ENCODE results near the gene RARG. TPM values are rescaled to one million over a fixed set of nuclear protein-coding genes. Genes with fewer than 3 reads are reported as not detected.
A peak's percentile ranks its signal among the peaks of the same experiment; 100 is the strongest.
"Not testable (repeated sequence)": the region's sequence is repeated elsewhere in the genome, so short reads cannot be mapped to it uniquely, and the experiment has no call there.

Gene RARG
- total RNA-seq, 1 donor from 2014 or later: 74.5 TPM

GRCh38 chr12:53180931-53181645 is 50.9 kb downstream of the RARG start:
- peaks cover 43% of the 10 kb centered on the region for H3K4me1 Mint-ChIP-seq (ENCODE audit: unreplicated experiment)
- H3K4me3 Mint-ChIP-seq: peak overlapping the region; percentile 94
- no peak for TF ChIP-seq CTCF (conservative IDR thresholded peaks at IDR 0.05)
- peak; percentile 89 for DNase-seq (ENCODE audit: extremely low spot score, unreplicated experiment)
- H3K9me3 Mint-ChIP-seq: no peaks in the 10 kb centered on the region
- no peaks in the 10 kb centered on the region for H3K27me3 Mint-ChIP-seq
- H3K27ac Mint-ChIP-seq: peak overlapping the region; percentile 84
- H3K36me3 Mint-ChIP-seq: peaks cover 36% of the 10 kb centered on the region

- H3K36me3 Mint-ChIP-seq: peaks cover 32% of the 10 kb centered on the region
- peaks cover 49% of the 10 kb centered on the region for H3K4me1 Mint-ChIP-seq (ENCODE audit: unreplicated experiment)
- DNase-seq (ENCODE audit: extremely low spot score, unreplicated experiment): peak; percentile 98
- no peaks in the 10 kb centered on the region for H3K9me3 Mint-ChIP-seq
- H3K4me3 Mint-ChIP-seq: peak within 1 kb of the TSS; percentile 94
- no peaks in the 10 kb centered on the region for H3K27me3 Mint-ChIP-seq
- peak within 1 kb of the TSS; percentile 98 for H3K27ac Mint-ChIP-seq
- no peak for TF ChIP-seq CTCF (conservative IDR thresholded peaks at IDR 0.05)
These were observed 51.6 kb downstream of the RARG start, which contains the start of the genes CSAD and ZNF740 for GRCh38 chr12:53180220-53180930. TSS of gene CSAD (minus strand) at chr12:53180925. CDS start at chr12:53173470, 7,455 bp downstream. TSS of gene ZNF740 (plus strand) at chr12:53180722. CDS start at chr12:53181984, 1,262 bp downstream.

- Mint-ChIP-seq H3K27me3 (no peaks in the 10 kb centered on the region), H3K4me3 (peak overlapping the region; percentile 94), H3K9me3 (no peaks in the 10 kb centered on the region), H3K27ac (peak overlapping the region; percentile 98), H3K36me3 (peaks cover 29% of the 10 kb centered on the region), H3K4me1 (ENCODE audit: unreplicated experiment) (peaks cover 51% of the 10 kb centered on the region)
- DNase-seq (ENCODE audit: extremely low spot score, unreplicated experiment): no peak
- no peak for TF ChIP-seq CTCF (conservative IDR thresholded peaks at IDR 0.05)
These were observed 52.3 kb downstream of the RARG start for GRCh38 chr12:53179687-53180219.

- not testable (repeated sequence) for H3K27me3 Mint-ChIP-seq
- H3K27ac Mint-ChIP-seq: peak overlapping the region; percentile 98
- H3K4me1 Mint-ChIP-seq (ENCODE audit: unreplicated experiment): peaks cover 50% of the 10 kb centered on the region
These were observed 53.2 kb downstream of the RARG start for GRCh38 chr12:53178803-53179202.

GRCh38 chr12:53177447-53177846 is 54.6 kb downstream of the RARG start:
- H3K4me1 Mint-ChIP-seq (ENCODE audit: unreplicated experiment): peaks cover 38% of the 10 kb centered on the region
- not testable (repeated sequence) for H3K9me3 Mint-ChIP-seq; DNase-seq (ENCODE audit: extremely low spot score, unreplicated experiment)

More at GRCh38 chr12:53178803-53179202, 53.2 kb downstream of the RARG start:
- H3K9me3 Mint-ChIP-seq; DNase-seq (ENCODE audit: extremely low spot score, unreplicated experiment): not testable (repeated sequence)
- Mint-ChIP-seq H3K4me3 (peak overlapping the region; percentile 94), H3K36me3 (peaks cover 24% of the 10 kb centered on the region)

GRCh38 chr12:53176750-53177149 is 55.3 kb downstream of the RARG start:
- peaks cover 33% of the 10 kb centered on the region for H3K4me1 Mint-ChIP-seq (ENCODE audit: unreplicated experiment)
- no peak for DNase-seq (ENCODE audit: extremely low spot score, unreplicated experiment)
- no peaks in the 10 kb centered on the region for H3K9me3 Mint-ChIP-seq
- no peak overlapping the region for H3K4me3 Mint-ChIP-seq
- no peaks in the 10 kb centered on the region for H3K27me3 Mint-ChIP-seq
- peaks cover 9% of the 10 kb centered on the region for H3K36me3 Mint-ChIP-seq
- TF ChIP-seq CTCF (conservative IDR thresholded peaks at IDR 0.05): no peak
- no peak overlapping the region for H3K27ac Mint-ChIP-seq

More at GRCh38 chr12:53177447-53177846, 54.6 kb downstream of the RARG start:
- H3K27ac Mint-ChIP-seq, H3K4me3 Mint-ChIP-seq, H3K27me3 Mint-ChIP-seq: not testable (repeated sequence)
- peaks cover 13% of the 10 kb centered on the region for H3K36me3 Mint-ChIP-seq
